ENCODE measurements around the gene ALMS1. TPM values are rescaled to one million over a fixed set of nuclear protein-coding genes. Genes with fewer than 3 reads are reported as not detected.

Gene ALMS1
- polyA plus RNA-seq, 2 of the 4 experiments (the other 2 are of a cell fraction), result 5.2 to 13.5 TPM

DNA sequence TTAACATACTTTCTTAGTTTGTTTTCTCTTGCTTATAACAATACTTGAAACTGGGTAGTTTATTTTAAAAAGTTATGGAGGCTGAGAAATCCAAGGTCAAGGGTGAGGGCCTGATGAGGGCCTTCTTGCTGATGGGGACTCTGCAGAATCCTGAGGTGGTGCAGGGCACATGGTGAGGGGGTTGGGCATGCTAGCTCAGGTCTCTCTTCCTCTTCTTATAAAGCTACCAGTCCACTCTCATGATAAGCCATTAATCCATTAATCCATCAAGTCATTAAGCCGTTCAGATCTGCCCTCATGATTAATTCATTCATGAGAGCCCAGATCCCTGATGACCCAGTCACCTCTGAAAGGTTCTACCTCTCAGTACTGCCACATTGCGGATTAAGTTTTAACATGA, 21.4 kb downstream of the ALMS1 start:
- Histone ChIP-seq H3K4me1 (no peaks in the 10 kb centered on the region), H3K4me3 (no peak overlapping the region), H3K9me3 (peaks cover 21% of the 10 kb centered on the region), H3K4me2 (no peak overlapping the region), H3K27ac (no peak overlapping the region)
- TF ChIP-seq, protein P1, sequence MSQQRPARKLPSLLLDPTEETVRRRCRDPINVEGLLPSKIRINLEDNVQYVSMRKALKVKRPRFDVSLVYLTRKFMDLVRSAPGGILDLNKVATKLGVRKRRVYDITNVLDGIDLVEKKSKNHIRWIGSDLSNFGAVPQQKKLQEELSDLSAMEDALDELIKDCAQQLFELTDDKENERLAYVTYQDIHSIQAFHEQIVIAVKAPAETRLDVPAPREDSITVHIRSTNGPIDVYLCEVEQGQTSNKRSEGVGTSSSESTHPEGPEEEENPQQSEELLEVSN (IDR thresholded peaks at IDR 0.05; ENCODE audit: borderline replicate concordance, low read depth), result no peak
- TF ChIP-seq CHD4 (IDR thresholded peaks at IDR 0.05; ENCODE audit: borderline replicate concordance) (no peak), RAD21 (conservative IDR thresholded peaks at IDR 0.05 in 1 of 2, IDR thresholded peaks at IDR 0.05 in 1 of 2) (no peak), NFE2L2 (conservative IDR thresholded peaks at IDR 0.05; ENCODE audit: low read length) (no peak), ESRRA (IDR thresholded peaks at IDR 0.05; ENCODE audit: borderline replicate concordance, low read length) (no peak), SMC3 (IDR thresholded peaks at IDR 0.05) (no peak), SREBF2 (IDR thresholded peaks at IDR 0.05) (no peak), EHF (CRISPR knock-in tag; IDR thresholded peaks at IDR 0.05) (no peak), ZC3H11A (IDR thresholded peaks at IDR 0.05) (no peak), BCL3 (IDR thresholded peaks at IDR 0.05) (no peak), ZFP36 (IDR thresholded peaks at IDR 0.05; ENCODE audit: borderline replicate concordance, partially characterized antibody) (no peak)
- TF ChIP-seq, protein P2, sequence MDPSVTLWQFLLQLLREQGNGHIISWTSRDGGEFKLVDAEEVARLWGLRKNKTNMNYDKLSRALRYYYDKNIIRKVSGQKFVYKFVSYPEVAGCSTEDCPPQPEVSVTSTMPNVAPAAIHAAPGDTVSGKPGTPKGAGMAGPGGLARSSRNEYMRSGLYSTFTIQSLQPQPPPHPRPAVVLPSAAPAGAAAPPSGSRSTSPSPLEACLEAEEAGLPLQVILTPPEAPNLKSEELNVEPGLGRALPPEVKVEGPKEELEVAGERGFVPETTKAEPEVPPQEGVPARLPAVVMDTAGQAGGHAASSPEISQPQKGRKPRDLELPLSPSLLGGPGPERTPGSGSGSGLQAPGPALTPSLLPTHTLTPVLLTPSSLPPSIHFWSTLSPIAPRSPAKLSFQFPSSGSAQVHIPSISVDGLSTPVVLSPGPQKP (IDR thresholded peaks at IDR 0.05; ENCODE audit: low read depth, low read length), result no peak
- POLR2A ChIA-PET, result no interaction called here
- FAIRE-seq (no peak), DNase-seq (ENCODE audit: low read depth in 1 of 2, low spot score in 1 of 2) (no peak), ATAC-seq (no peak)
- 87% methylated on average over 2 of the region's 2 CpGs for WGBS (ENCODE audit: missing lambda C conversion rate)
- CTCF ChIA-PET, result interaction anchor here (1.5 to 1.8 kb wide), 2 partner anchors 13 to 15 kb away, joined by 3 read pairs; no protein-coding TSS in a partner anchor

DNA sequence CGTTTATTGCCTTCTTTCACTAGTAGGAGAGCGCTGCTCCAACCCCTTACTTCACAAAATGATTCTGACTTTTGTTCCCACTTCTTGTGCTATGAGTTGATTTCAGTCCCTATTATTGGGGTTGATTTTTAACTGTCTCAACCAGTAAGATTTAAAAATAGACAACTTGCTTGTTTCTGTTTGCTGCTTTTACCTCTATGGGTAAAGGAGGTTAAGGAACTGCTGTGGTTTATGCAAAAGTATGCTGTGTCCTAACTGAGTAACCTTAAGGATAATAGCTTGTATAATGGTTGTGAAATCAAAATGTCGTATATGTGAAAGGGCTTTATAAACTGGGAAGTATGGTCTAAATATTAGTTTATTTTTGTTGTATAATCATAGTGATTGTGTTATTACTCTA, 22.6 kb downstream of the ALMS1 start:
- FAIRE-seq, result no peak
- Histone ChIP-seq H3K4me1 (no peaks in the 10 kb centered on the region), H3K4me2 (no peak overlapping the region), H3K4me3 (no peak overlapping the region), H3K9me3 (peaks cover 14% of the 10 kb centered on the region), H3K27ac (no peak overlapping the region)
- TF ChIP-seq POLR2AphosphoS2 (conservative IDR thresholded peaks at IDR 0.05; ENCODE audit: low read length), result no peak
- TF ChIP-seq RFX5 (IDR thresholded peaks at IDR 0.05), result no peak
- no peak for TF ChIP-seq HEYL (CRISPR knock-in tag; IDR thresholded peaks at IDR 0.05)
- no peak for TF ChIP-seq USF2 (IDR thresholded peaks at IDR 0.05)
- no peak for DNase-seq (ENCODE audit: low read depth in 1 of 2, low spot score in 1 of 2)
- POLR2A ChIA-PET, result no interaction called here
- 69% methylated on average over 3 of the region's 3 CpGs for WGBS (ENCODE audit: missing lambda C conversion rate)
- ATAC-seq, result no peak
- CTCF ChIA-PET, result interaction anchor here (0.7 to 1.8 kb wide), 3 partner anchors 12 to 136 kb away, joined by 3 read pairs; no protein-coding TSS in a partner anchor

GRCh38 chr2:73414696-73415095, 29.1 kb downstream of the ALMS1 start:
- no peaks in the 10 kb centered on the region for H3K9me3 ChIP-seq
- ChIA-PET POLR2A (no interaction called here), CTCF (no interaction called here)
- no peaks in the 10 kb centered on the region for H3K4me1 ChIP-seq
- ATAC-seq (no peak), DNase-seq (ENCODE audit: low read depth in 1 of 2, low spot score in 1 of 2) (no peak), FAIRE-seq (no peak)
- H3K4me2 ChIP-seq, result no peak overlapping the region
- no peak overlapping the region for H3K4me3 ChIP-seq
- TF ChIP-seq TFCP2L1 (CRISPR knock-in tag; IDR thresholded peaks at IDR 0.05) (no peak), TP53 (CRISPR knock-in tag; IDR thresholded peaks at IDR 0.05) (no peak), HDAC2 (IDR thresholded peaks at IDR 0.05) (no peak), MAFK (IDR thresholded peaks at IDR 0.05; ENCODE audit: partially characterized antibody) (no peak), RARB (CRISPR knock-in tag; IDR thresholded peaks at IDR 0.05) (no peak), EHMT2 (IDR thresholded peaks at IDR 0.05; ENCODE audit: low read depth) (no peak), EP300 (IDR thresholded peaks at IDR 0.05) (no peak), ZNF302 (CRISPR knock-in tag; IDR thresholded peaks at IDR 0.05) (no peak), POLR2A (IDR thresholded peaks at IDR 0.05; ENCODE audit: low read length) (no peak), HOXA7 (CRISPR knock-in tag; IDR thresholded peaks at IDR 0.05) (no peak), RNF2 (IDR thresholded peaks at IDR 0.05; ENCODE audit: borderline replicate concordance, low read depth) (no peak), GATA3 (IDR thresholded peaks at IDR 0.05; ENCODE audit: borderline replicate concordance) (no peak), SREBF2 (IDR thresholded peaks at IDR 0.05) (no peak)
- TF ChIP-seq, protein P3, sequence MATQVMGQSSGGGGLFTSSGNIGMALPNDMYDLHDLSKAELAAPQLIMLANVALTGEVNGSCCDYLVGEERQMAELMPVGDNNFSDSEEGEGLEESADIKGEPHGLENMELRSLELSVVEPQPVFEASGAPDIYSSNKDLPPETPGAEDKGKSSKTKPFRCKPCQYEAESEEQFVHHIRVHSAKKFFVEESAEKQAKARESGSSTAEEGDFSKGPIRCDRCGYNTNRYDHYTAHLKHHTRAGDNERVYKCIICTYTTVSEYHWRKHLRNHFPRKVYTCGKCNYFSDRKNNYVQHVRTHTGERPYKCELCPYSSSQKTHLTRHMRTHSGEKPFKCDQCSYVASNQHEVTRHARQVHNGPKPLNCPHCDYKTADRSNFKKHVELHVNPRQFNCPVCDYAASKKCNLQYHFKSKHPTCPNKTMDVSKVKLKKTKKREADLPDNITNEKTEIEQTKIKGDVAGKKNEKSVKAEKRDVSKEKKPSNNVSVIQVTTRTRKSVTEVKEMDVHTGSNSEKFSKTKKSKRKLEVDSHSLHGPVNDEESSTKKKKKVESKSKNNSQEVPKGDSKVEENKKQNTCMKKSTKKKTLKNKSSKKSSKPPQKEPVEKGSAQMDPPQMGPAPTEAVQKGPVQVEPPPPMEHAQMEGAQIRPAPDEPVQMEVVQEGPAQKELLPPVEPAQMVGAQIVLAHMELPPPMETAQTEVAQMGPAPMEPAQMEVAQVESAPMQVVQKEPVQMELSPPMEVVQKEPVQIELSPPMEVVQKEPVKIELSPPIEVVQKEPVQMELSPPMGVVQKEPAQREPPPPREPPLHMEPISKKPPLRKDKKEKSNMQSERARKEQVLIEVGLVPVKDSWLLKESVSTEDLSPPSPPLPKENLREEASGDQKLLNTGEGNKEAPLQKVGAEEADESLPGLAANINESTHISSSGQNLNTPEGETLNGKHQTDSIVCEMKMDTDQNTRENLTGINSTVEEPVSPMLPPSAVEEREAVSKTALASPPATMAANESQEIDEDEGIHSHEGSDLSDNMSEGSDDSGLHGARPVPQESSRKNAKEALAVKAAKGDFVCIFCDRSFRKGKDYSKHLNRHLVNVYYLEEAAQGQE (IDR thresholded peaks at IDR 0.05), result no peak
- no peak overlapping the region for H3K27ac ChIP-seq
- 91% methylated on average over 3 of the region's 3 CpGs for WGBS (ENCODE audit: missing lambda C conversion rate)
